IMR-90 (cell line): Measurements from ENCODE around the gene SLC39A11.

Experiments used
- BHLHE40 ChIP-seq: fragments of 150-350 bp; IDR thresholded peaks from 2 replicates; pipeline ENCODE4 v1.6.1; 2016; ENCODE audit warnings: mild to moderate bottlenecking, low read depth, low read length
- ELK1 ChIP-seq: fragments of 150-350 bp; IDR thresholded peaks from 2 replicates; pipeline ENCODE4 v1.6.1; 2016; ENCODE audit warnings: low read depth, mild to moderate bottlenecking, low read length, moderate library complexity, borderline replicate concordance
- MAFK ChIP-seq: IDR thresholded peaks from 2 replicates; pipeline ENCODE4 v1.6.1; 2012; ENCODE audit warnings: low read depth, low read length, improper control_type of control experiment
- MXI1 ChIP-seq: IDR thresholded peaks from 2 replicates; pipeline ENCODE4 v1.6.1; 2012; ENCODE audit warnings: low read depth, mild to moderate bottlenecking, low read length, moderate library complexity, borderline replicate concordance
- POLR2A ChIP-seq: IDR thresholded peaks from 2 replicates; pipeline ENCODE4 v1.6.1; 2012; ENCODE audit warnings: mild to moderate bottlenecking, low read depth, low read length
- RAD21 ChIP-seq: IDR thresholded peaks from 2 replicates; pipeline ENCODE4 v1.6.1; 2012; ENCODE audit warnings: low read length, improper control_type of control experiment
- TF ChIP-seq, protein P1 (sequence below): conservative IDR thresholded peaks from 2 replicates; pipeline ENCODE4 v1.5.1; 2012; ENCODE audit warnings: mild to moderate bottlenecking, low read depth, low read length, improper control_type of control experiment
- TF ChIP-seq, protein P2 (sequence below): fragments of 150-350 bp; IDR thresholded peaks from 2 replicates; pipeline ENCODE4 v1.6.1; 2017; ENCODE audit warnings: mild to moderate bottlenecking, antibody characterized with exemption, low read length, low read depth

GRCh38 chr17:73103641-73104335, 11.3 kb upstream of the SLC39A11 start:
- TF ChIP-seq, protein P1, sequence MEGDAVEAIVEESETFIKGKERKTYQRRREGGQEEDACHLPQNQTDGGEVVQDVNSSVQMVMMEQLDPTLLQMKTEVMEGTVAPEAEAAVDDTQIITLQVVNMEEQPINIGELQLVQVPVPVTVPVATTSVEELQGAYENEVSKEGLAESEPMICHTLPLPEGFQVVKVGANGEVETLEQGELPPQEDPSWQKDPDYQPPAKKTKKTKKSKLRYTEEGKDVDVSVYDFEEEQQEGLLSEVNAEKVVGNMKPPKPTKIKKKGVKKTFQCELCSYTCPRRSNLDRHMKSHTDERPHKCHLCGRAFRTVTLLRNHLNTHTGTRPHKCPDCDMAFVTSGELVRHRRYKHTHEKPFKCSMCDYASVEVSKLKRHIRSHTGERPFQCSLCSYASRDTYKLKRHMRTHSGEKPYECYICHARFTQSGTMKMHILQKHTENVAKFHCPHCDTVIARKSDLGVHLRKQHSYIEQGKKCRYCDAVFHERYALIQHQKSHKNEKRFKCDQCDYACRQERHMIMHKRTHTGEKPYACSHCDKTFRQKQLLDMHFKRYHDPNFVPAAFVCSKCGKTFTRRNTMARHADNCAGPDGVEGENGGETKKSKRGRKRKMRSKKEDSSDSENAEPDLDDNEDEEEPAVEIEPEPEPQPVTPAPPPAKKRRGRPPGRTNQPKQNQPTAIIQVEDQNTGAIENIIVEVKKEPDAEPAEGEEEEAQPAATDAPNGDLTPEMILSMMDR: no peak
- TF ChIP-seq RAD21 (no peak), POLR2A (no peak), MAFK (no peak), BHLHE40 (no peak), ELK1 (no peak), MXI1 (no peak)
- TF ChIP-seq, protein P2, sequence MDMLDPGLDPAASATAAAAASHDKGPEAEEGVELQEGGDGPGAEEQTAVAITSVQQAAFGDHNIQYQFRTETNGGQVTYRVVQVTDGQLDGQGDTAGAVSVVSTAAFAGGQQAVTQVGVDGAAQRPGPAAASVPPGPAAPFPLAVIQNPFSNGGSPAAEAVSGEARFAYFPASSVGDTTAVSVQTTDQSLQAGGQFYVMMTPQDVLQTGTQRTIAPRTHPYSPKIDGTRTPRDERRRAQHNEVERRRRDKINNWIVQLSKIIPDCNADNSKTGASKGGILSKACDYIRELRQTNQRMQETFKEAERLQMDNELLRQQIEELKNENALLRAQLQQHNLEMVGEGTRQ: no peak
